ENCODE results near the gene NUDT22. TPM values are rescaled to one million over a fixed set of nuclear protein-coding genes. Genes with fewer than 3 reads are reported as not detected.

The NUDT22 gene
- total and polyA plus RNA-seq, 2 of the 4 experiments (the other 2 are of a cell fraction): 21.3 to 44.6 TPM

GRCh38 chr11:64262271-64263002, 36.4 kb downstream of the NUDT22 start:
- H3K4ac ChIP-seq (ENCODE audit: low read depth, low read length): no peak overlapping the region
- H2BK5ac ChIP-seq (ENCODE audit: low read depth, low read length, poor library complexity, severe bottlenecking): peak overlapping the region; percentile 34
- no peak overlapping the region for H3K9ac ChIP-seq (ENCODE audit: low read depth, low read length)
- H2BK20ac ChIP-seq (ENCODE audit: low read depth, low read length): no peak overlapping the region
- no peaks in the 10 kb centered on the region for H3K9me3 ChIP-seq (ENCODE audit: control insufficient read depth, insufficient read depth, low read length)
- peaks cover 7 to 30% of the 10 kb centered on the region in 2 experiments; a peak in 1 of 4 replicates for H3K79me1 ChIP-seq (ENCODE audit: low read depth in 1 of 2, low read length in 2 of 2)
- H2AFZ ChIP-seq (replicated peaks; ENCODE audit: low read length, poor library complexity): peak overlapping the region; percentile 40
- H4K8ac ChIP-seq (ENCODE audit: low read depth in 2 of 2, low read length in 2 of 2): 0 out of 4 replicates have a peak overlapping the region, but pooled peaks of 1 of the 2 experiments have one; percentile 61
- no peak overlapping the region for H2BK15ac ChIP-seq (ENCODE audit: low read depth, low read length)
- BruUV-seq (replicated peaks): no TSS peak
- 0 out of 2 replicates have a peak overlapping the region, but pooled peaks have one; percentile 3 for H2AK5ac ChIP-seq (ENCODE audit: low read depth, low read length)
- no peak overlapping the region for H3K56ac ChIP-seq (ENCODE audit: extremely low read depth, insufficient read depth, low read length)
- ChIA-PET POLR2A (ENCODE audit: unreplicated experiment) (no interaction called here), CTCF (no interaction called here)
- H3K14ac ChIP-seq (replicated peaks; ENCODE audit: low read depth, low read length): no peak overlapping the region
- no peak overlapping the region for H3K27ac ChIP-seq (ENCODE audit: insufficient read depth, low read length)
- H3K4me1 ChIP-seq (ENCODE audit: control insufficient read depth, insufficient read depth, low read length): peaks cover 9% of the 10 kb centered on the region
- 0 out of 2 replicates have a peak, but pooled peaks cover 5% of the 10 kb centered on the region for H3K9me1 ChIP-seq (ENCODE audit: insufficient read depth, low read length)
- ATAC-seq (ENCODE audit: low read depth): no peak
- H2AK9ac ChIP-seq (replicated peaks; ENCODE audit: low read depth, low read length, poor library complexity): peak overlapping the region; percentile 75
- DNase-seq: no peak
- 98% methylated on average over 30 of the region's 42 CpGs; no CpG with 5 or more reads in 1 of the 2 experiments for WGBS, 2 experiments (ENCODE audit: extremely low coverage in 2 of 2, insufficient read length in 1 of 2)
- intact Hi-C loops (cut with micrococcal nuclease) (no loop called here), dilution Hi-C loops (cut with HindIII; ENCODE audit: low sequenced_read_pairs, unreplicated experiment) (no loop called here), in situ Hi-C loops (cut with MboI; ENCODE audit: low sequenced_read_pairs) (no loop called here)
- H4K5ac ChIP-seq (ENCODE audit: low read depth, low read length): no peak overlapping the region
- H4K20me1 ChIP-seq (ENCODE audit: insufficient read depth, low read length): no peaks in the 10 kb centered on the region
- H3K4me2 ChIP-seq (ENCODE audit: low read depth, low read length): no peak overlapping the region
- H3K27me3 ChIP-seq (ENCODE audit: control insufficient read depth, insufficient read depth, low read length): no peaks in the 10 kb centered on the region
- H3K4me3 ChIP-seq (ENCODE audit: insufficient read depth, low read depth, low read length): no peak overlapping the region
- H3K18ac ChIP-seq (ENCODE audit: low read depth, low read length): no peak overlapping the region
- no peak overlapping the region for H2BK120ac ChIP-seq (ENCODE audit: low read depth, low read length)
- H3K36me3 ChIP-seq (ENCODE audit: control insufficient read depth, insufficient read depth, low read length): peaks cover 59% of the 10 kb centered on the region
- H4K91ac ChIP-seq (ENCODE audit: insufficient read depth, low read depth, low read length): no peak overlapping the region
- no peak overlapping the region for H3K23ac ChIP-seq (ENCODE audit: low read depth, low read length)
- TF ChIP-seq MXI1 (IDR thresholded peaks at IDR 0.05; ENCODE audit: borderline replicate concordance, low read depth, low read length): no peak
- TF ChIP-seq USF2 (IDR thresholded peaks at IDR 0.05; ENCODE audit: low read depth, low read length): no peak
- no peak for TF ChIP-seq CHD1 (IDR thresholded peaks at IDR 0.05; ENCODE audit: low read depth, low read length)
- no peak for TF ChIP-seq SMC3 (IDR thresholded peaks at IDR 0.05; ENCODE audit: low read depth, low read length)
- TF ChIP-seq POLR2A (IDR thresholded peaks at IDR 0.05; ENCODE audit: low read depth, low read length): no peak
- TF ChIP-seq, protein P1, sequence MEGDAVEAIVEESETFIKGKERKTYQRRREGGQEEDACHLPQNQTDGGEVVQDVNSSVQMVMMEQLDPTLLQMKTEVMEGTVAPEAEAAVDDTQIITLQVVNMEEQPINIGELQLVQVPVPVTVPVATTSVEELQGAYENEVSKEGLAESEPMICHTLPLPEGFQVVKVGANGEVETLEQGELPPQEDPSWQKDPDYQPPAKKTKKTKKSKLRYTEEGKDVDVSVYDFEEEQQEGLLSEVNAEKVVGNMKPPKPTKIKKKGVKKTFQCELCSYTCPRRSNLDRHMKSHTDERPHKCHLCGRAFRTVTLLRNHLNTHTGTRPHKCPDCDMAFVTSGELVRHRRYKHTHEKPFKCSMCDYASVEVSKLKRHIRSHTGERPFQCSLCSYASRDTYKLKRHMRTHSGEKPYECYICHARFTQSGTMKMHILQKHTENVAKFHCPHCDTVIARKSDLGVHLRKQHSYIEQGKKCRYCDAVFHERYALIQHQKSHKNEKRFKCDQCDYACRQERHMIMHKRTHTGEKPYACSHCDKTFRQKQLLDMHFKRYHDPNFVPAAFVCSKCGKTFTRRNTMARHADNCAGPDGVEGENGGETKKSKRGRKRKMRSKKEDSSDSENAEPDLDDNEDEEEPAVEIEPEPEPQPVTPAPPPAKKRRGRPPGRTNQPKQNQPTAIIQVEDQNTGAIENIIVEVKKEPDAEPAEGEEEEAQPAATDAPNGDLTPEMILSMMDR (conservative IDR thresholded peaks at IDR 0.05; ENCODE audit: low read depth, low read length): no peak
- TF ChIP-seq MAFK (IDR thresholded peaks at IDR 0.05; ENCODE audit: low read depth, low read length): no peak
- TF ChIP-seq CEBPB (IDR thresholded peaks at IDR 0.05; ENCODE audit: low read depth, low read length): no peak
- TF ChIP-seq FOS (IDR thresholded peaks at IDR 0.05; ENCODE audit: low read depth, low read length): no peak
- TF ChIP-seq RCOR1 (IDR thresholded peaks at IDR 0.05; ENCODE audit: insufficient replicate concordance, low read length): no peak
- no peak for TF ChIP-seq BHLHE40 (IDR thresholded peaks at IDR 0.05; ENCODE audit: low read depth, low read length)
- TF ChIP-seq RAD21 (IDR thresholded peaks at IDR 0.05; ENCODE audit: low read length): no peak
- TF ChIP-seq NFE2L2 (IDR thresholded peaks at IDR 0.05; ENCODE audit: low read depth, low read length): no peak
- TF ChIP-seq, protein P2, sequence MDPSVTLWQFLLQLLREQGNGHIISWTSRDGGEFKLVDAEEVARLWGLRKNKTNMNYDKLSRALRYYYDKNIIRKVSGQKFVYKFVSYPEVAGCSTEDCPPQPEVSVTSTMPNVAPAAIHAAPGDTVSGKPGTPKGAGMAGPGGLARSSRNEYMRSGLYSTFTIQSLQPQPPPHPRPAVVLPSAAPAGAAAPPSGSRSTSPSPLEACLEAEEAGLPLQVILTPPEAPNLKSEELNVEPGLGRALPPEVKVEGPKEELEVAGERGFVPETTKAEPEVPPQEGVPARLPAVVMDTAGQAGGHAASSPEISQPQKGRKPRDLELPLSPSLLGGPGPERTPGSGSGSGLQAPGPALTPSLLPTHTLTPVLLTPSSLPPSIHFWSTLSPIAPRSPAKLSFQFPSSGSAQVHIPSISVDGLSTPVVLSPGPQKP (IDR thresholded peaks at IDR 0.05; ENCODE audit: borderline replicate concordance, low read depth, low read length): no peak
- no peak for TF ChIP-seq RFX5 (IDR thresholded peaks at IDR 0.05; ENCODE audit: low read depth, low read length)

Measured in IMR-90 (cell line).